Gastrocnemius medialis (tissue), 4 donors: ENCODE measurements around the gene ROR2. TPM values are rescaled to one million over a fixed set of nuclear protein-coding genes. Genes with fewer than 3 reads are reported as not detected.

ENCODE experiments used
- ATAC-seq, 2 donors: fragments of 150-250 bp; one replicate each; pipeline ENCODE4 v1.9.1; 2016
- DNase-seq, 2 donors: peaks; one replicate each; pipeline ENCODE4 v3.0.0-alpha.2; 2019
- H3K27ac ChIP-seq, 4 donors: fragments of 200-600 bp; sonication (generic); 1 replicate in 1 of 4; 2 replicates in 3 of 4; pipeline ENCODE4 v1.5.1; 2016 to 2018; ENCODE audit warnings: mild to moderate bottlenecking in 2 of 4, moderate library complexity in 1 of 4
- H3K27me3 ChIP-seq, 3 donors: fragments of 200-600 bp; sonication (generic) in 2 of 3; 1 replicate in 1 of 3; 2 replicates in 2 of 3; pipeline versions ENCODE4 v1.5.1 to v1.6.0; 2016 to 2019; ENCODE audit warnings: mild to moderate bottlenecking in 1 of 3, moderate library complexity in 1 of 3
- H3K36me3 ChIP-seq, 2 donors: fragments of 200-600 bp; sonication (generic) in 1 of 2; one replicate each; pipeline ENCODE4 v1.5.1; 2017 to 2018
- H3K4me1 ChIP-seq, 2 donors: fragments of 200-600 bp; sonication (generic) in 1 of 2; one replicate each; pipeline ENCODE4 v1.5.1; 2016 to 2017; ENCODE audit warnings: mild to moderate bottlenecking in 2 of 2
- H3K4me3 ChIP-seq, 4 donors: fragments of 200-600 bp; sonication (generic) in 3 of 4; 1 replicate in 1 of 4; 2 replicates in 3 of 4; pipeline ENCODE4 v1.5.1; 2016 to 2019; ENCODE audit warnings: mild to moderate bottlenecking in 2 of 4
- H3K9me3 ChIP-seq, 3 donors: fragments of 200-600 bp; sonication (generic) in 2 of 3; 1 replicate in 1 of 3; 2 replicates in 2 of 3; pipeline ENCODE4 v1.5.1; 2016 to 2019
- CTCF ChIP-seq, 5 experiments: fragments of 450-650 bp in 3 of 5; fragments of 200-600 bp in 2 of 5; sonication (generic) in 2 of 5; IDR thresholded peaks in 4 of 5; conservative IDR thresholded peaks in 1 of 5; 1 replicate in 4 of 5; 2 replicates in 1 of 5; pipeline ENCODE4 v1.5.1; 2016 to 2019; ENCODE audit warnings: antibody characterized with exemption in 5 of 5, mild to moderate bottlenecking in 3 of 5, moderate library complexity in 3 of 5
- POLR2A ChIP-seq, 2 donors: fragments of 450-650 bp; IDR thresholded peaks; one replicate each; pipeline ENCODE4 v1.6.1; 2017; ENCODE audit warnings: antibody characterized with exemption in 2 of 2, mild to moderate bottlenecking in 2 of 2, moderate library complexity in 2 of 2
- in situ Hi-C, 4 donors: fragments of 200-750 bp; cut with MboI; loops; one replicate each; pipeline versions ENCODE4 v1.15.0 to v1.8.0; 2017; ENCODE audit warnings: low sequenced_read_pairs in 4 of 4
- intact Hi-C: fragments of 100-400 bp; cut with DNase I; formaldehyde crosslinking; loops from one replicate; pipeline ENCODE4 v1.15.1; 2023; ENCODE audit warnings: low total_unique reads
- total RNA-seq, 4 donors: library from RNA; depleted of rRNA; stranded (reverse); fragments of >200 nt; gene quantifications; one replicate each; pipeline versions ENCODE4 v1.1.0 to v1.2.3, GENCODE V29; 2016

The ROR2 gene
- total RNA-seq, 4 donors from 2014 or later = 0.15 to 1.2 (median 0.61) TPM

- no peak overlapping the region for H3K4me3 ChIP-seq
- intact Hi-C loops (no loop called here), in situ Hi-C loops (no loop called here)
- H3K27me3 ChIP-seq = no peaks in the 10 kb centered on the region
- H3K9me3 ChIP-seq = no peaks in the 10 kb centered on the region
- DNase-seq (no peak), ATAC-seq (no peak)
- H3K27ac ChIP-seq = no peak overlapping the region
- no peaks in the 10 kb centered on the region for H3K4me1 ChIP-seq
- TF ChIP-seq POLR2A (IDR thresholded peaks at IDR 0.05) (no peak), CTCF (IDR thresholded peaks at IDR 0.05 in 4 of 5, conservative IDR thresholded peaks at IDR 0.05 in 1 of 5) (no peak)
- H3K36me3 ChIP-seq = no peaks in the 10 kb centered on the region
Measured at GRCh38 chr9:91855196-91855595, 94.8 kb downstream of the ROR2 start.

- in situ Hi-C loops = no loop called here
- ATAC-seq (no peak), DNase-seq (no peak)
Measured at GRCh38 chr9:91852801-91853347, 97.2 kb downstream of the ROR2 start.

GRCh38 chr9:91849694-91850093 lies 100.3 kb downstream of the ROR2 start:
- no peak overlapping the region for H3K27ac ChIP-seq
- no peaks in the 10 kb centered on the region for H3K36me3 ChIP-seq
- ATAC-seq (no peak), DNase-seq (no peak)
- in situ Hi-C loops = no loop called here
- H3K4me1 ChIP-seq = no peaks in the 10 kb centered on the region
- TF ChIP-seq CTCF (IDR thresholded peaks at IDR 0.05 in 4 of 5, conservative IDR thresholded peaks at IDR 0.05 in 1 of 5) = no peak
- no peak for TF ChIP-seq POLR2A (IDR thresholded peaks at IDR 0.05)
- no peak overlapping the region for H3K4me3 ChIP-seq
- H3K27me3 ChIP-seq = no peaks in the 10 kb centered on the region
- no peaks in the 10 kb centered on the region for H3K9me3 ChIP-seq
- intact Hi-C loops = no loop called here

More at GRCh38 chr9:91852801-91853347, 97.2 kb downstream of the ROR2 start:
- TF ChIP-seq CTCF (IDR thresholded peaks at IDR 0.05 in 4 of 5, conservative IDR thresholded peaks at IDR 0.05 in 1 of 5) = no peak
- TF ChIP-seq POLR2A (IDR thresholded peaks at IDR 0.05) = no peak
- H3K27me3 ChIP-seq = no peaks in the 10 kb centered on the region
- intact Hi-C loops = no loop called here
- no peaks in the 10 kb centered on the region for H3K4me1 ChIP-seq
- no peaks in the 10 kb centered on the region for H3K9me3 ChIP-seq
- H3K27ac ChIP-seq = no peak overlapping the region
- H3K36me3 ChIP-seq = no peaks in the 10 kb centered on the region
- no peak overlapping the region for H3K4me3 ChIP-seq

GRCh38 chr9:91848146-91848545 lies 101.9 kb downstream of the ROR2 start:
- Histone ChIP-seq H3K27me3 (no peaks in the 10 kb centered on the region), H3K27ac (no peak overlapping the region), H3K36me3 (no peaks in the 10 kb centered on the region), H3K9me3 (no peaks in the 10 kb centered on the region), H3K4me1 (no peaks in the 10 kb centered on the region), H3K4me3 (no peak overlapping the region)
- intact Hi-C loops = no loop called here
- TF ChIP-seq CTCF (IDR thresholded peaks at IDR 0.05 in 4 of 5, conservative IDR thresholded peaks at IDR 0.05 in 1 of 5) (no peak), POLR2A (IDR thresholded peaks at IDR 0.05) (no peak)
- in situ Hi-C loops = no loop called here
- ATAC-seq (no peak), DNase-seq (no peak)

GRCh38 chr9:91847581-91848091 lies 102.4 kb downstream of the ROR2 start:
- H3K4me3 ChIP-seq = no peak overlapping the region
- no peak overlapping the region for H3K27ac ChIP-seq
- H3K9me3 ChIP-seq = no peaks in the 10 kb centered on the region
- ATAC-seq (no peak), DNase-seq (no peak)
- no peaks in the 10 kb centered on the region for H3K27me3 ChIP-seq
- intact Hi-C loops (no loop called here), in situ Hi-C loops (no loop called here)
- H3K36me3 ChIP-seq = no peaks in the 10 kb centered on the region
- H3K4me1 ChIP-seq = no peaks in the 10 kb centered on the region
- TF ChIP-seq POLR2A (IDR thresholded peaks at IDR 0.05) (no peak), CTCF (IDR thresholded peaks at IDR 0.05 in 4 of 5, conservative IDR thresholded peaks at IDR 0.05 in 1 of 5) (no peak)
